Stimulated activated CD8-positive, alpha-beta memory T cell treated with anti-CD3 and anti-CD28 coated beads, Interleukin-7, amount 100 ng/mL, for 1 hour (primary cell): Measurements from ENCODE around the gene PSMD14.
"Not testable (repeated sequence)": the region's sequence is repeated elsewhere in the genome, so short reads cannot be mapped to it uniquely, and the experiment has no call there.

Experiments used
- DNase-seq, 2 donors: peaks; one replicate each; pipeline ENCODE4 v3.0.0-alpha.2; 2020; ENCODE audit warnings: low read depth in 2 of 2

The PSMD14 gene

GRCh38 chr2:161335626-161336025 lies 27.4 kb downstream of the PSMD14 start:
- no peak for DNase-seq

- DNase-seq = no peak
Measured at GRCh38 chr2:161337247-161337646, 29.0 kb downstream of the PSMD14 start.

- not testable (repeated sequence) for DNase-seq
Measured at GRCh38 chr2:161339532-161339931, 31.3 kb downstream of the PSMD14 start.

GRCh38 chr2:161340930-161341413 lies 32.7 kb downstream of the PSMD14 start:
- not testable (repeated sequence) for DNase-seq

- no peak for DNase-seq
Measured at GRCh38 chr2:161343235-161343634, 35.0 kb downstream of the PSMD14 start.

GRCh38 chr2:161344692-161345091 lies 36.5 kb downstream of the PSMD14 start:
- no peak for DNase-seq

- DNase-seq = no peak
Measured at GRCh38 chr2:161351678-161352077, 43.5 kb downstream of the PSMD14 start.

GRCh38 chr2:161352719-161353118 lies 44.5 kb downstream of the PSMD14 start:
- DNase-seq = no peak

GRCh38 chr2:161353543-161353942 lies 45.3 kb downstream of the PSMD14 start:
- no peak for DNase-seq

- DNase-seq = no peak
Measured at GRCh38 chr2:161354106-161354505, 45.9 kb downstream of the PSMD14 start.

GRCh38 chr2:161355106-161355505 lies 46.9 kb downstream of the PSMD14 start:
- DNase-seq = no peak

- no peak for DNase-seq
Measured at GRCh38 chr2:161355983-161356382, 47.8 kb downstream of the PSMD14 start.

GRCh38 chr2:161357097-161357496 lies 48.9 kb downstream of the PSMD14 start:
- no peak for DNase-seq

GRCh38 chr2:161358838-161359237 lies 50.6 kb downstream of the PSMD14 start:
- DNase-seq = no peak

GRCh38 chr2:161360095-161360654 lies 52.0 kb downstream of the PSMD14 start:
- DNase-seq = not testable (repeated sequence)

GRCh38 chr2:161362568-161363166 lies 54.4 kb downstream of the PSMD14 start:
- DNase-seq = no peak

- DNase-seq = no peak
Measured at GRCh38 chr2:161367675-161368074, 59.5 kb downstream of the PSMD14 start.

GRCh38 chr2:161369311-161369710 lies 61.1 kb downstream of the PSMD14 start:
- no peak for DNase-seq

- DNase-seq = no peak
Measured at GRCh38 chr2:161370981-161371380, 62.8 kb downstream of the PSMD14 start.

GRCh38 chr2:161371869-161372268 lies 63.6 kb downstream of the PSMD14 start:
- DNase-seq = no peak

GRCh38 chr2:161373942-161374341 lies 65.7 kb downstream of the PSMD14 start:
- no peak for DNase-seq

GRCh38 chr2:161374446-161374845 lies 66.2 kb downstream of the PSMD14 start:
- no peak for DNase-seq

GRCh38 chr2:161379740-161380139 lies 71.5 kb downstream of the PSMD14 start:
- DNase-seq = no peak

- no peak for DNase-seq
Measured at GRCh38 chr2:161381546-161381945, 73.3 kb downstream of the PSMD14 start.
